ENCODE data around the gene LRRN3.

The LRRN3 gene

GRCh38 chr7:111098926-111099250, 8.0 kb downstream of the LRRN3 start:
- ATAC-seq (ENCODE audit: insufficient read depth, low read depth) (no peak), DNase-seq (no peak)
- no peaks in the 10 kb centered on the region for H3K9me3 ChIP-seq (ENCODE audit: insufficient read depth, low read length, severe bottlenecking)
- H3K9ac ChIP-seq (ENCODE audit: low read depth, low read length) = no peak overlapping the region
- no peak overlapping the region for H3K4me2 ChIP-seq (ENCODE audit: insufficient read depth, low read length)
- no peaks in the 10 kb centered on the region for H3K27me3 ChIP-seq (ENCODE audit: insufficient read depth, low read length, poor library complexity)
- TF ChIP-seq EZH2 (IDR thresholded peaks at IDR 0.05; ENCODE audit: borderline replicate concordance, low read depth, low read length, severe bottlenecking) = no peak
- TF ChIP-seq, protein P1, sequence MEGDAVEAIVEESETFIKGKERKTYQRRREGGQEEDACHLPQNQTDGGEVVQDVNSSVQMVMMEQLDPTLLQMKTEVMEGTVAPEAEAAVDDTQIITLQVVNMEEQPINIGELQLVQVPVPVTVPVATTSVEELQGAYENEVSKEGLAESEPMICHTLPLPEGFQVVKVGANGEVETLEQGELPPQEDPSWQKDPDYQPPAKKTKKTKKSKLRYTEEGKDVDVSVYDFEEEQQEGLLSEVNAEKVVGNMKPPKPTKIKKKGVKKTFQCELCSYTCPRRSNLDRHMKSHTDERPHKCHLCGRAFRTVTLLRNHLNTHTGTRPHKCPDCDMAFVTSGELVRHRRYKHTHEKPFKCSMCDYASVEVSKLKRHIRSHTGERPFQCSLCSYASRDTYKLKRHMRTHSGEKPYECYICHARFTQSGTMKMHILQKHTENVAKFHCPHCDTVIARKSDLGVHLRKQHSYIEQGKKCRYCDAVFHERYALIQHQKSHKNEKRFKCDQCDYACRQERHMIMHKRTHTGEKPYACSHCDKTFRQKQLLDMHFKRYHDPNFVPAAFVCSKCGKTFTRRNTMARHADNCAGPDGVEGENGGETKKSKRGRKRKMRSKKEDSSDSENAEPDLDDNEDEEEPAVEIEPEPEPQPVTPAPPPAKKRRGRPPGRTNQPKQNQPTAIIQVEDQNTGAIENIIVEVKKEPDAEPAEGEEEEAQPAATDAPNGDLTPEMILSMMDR (IDR thresholded peaks at IDR 0.05; ENCODE audit: borderline replicate concordance, extremely low read depth, low read length, poor library complexity, severe bottlenecking) = no peak
- H3K4me3 ChIP-seq (ENCODE audit: low read depth in 1 of 2, low read length in 2 of 2) = no peak overlapping the region
- no peaks in the 10 kb centered on the region for H3K36me3 ChIP-seq (ENCODE audit: insufficient read depth, low read length)
- H3K4me1 ChIP-seq (ENCODE audit: insufficient read depth, low read length) = no peaks in the 10 kb centered on the region
- no peaks in the 10 kb centered on the region for H4K20me1 ChIP-seq (ENCODE audit: insufficient read depth, low read length)
- H3K27ac ChIP-seq (ENCODE audit: low read length) = no peak overlapping the region
- no peak overlapping the region for H2AFZ ChIP-seq (ENCODE audit: low read depth, low read length)
- no peaks in the 10 kb centered on the region for H3K79me2 ChIP-seq (ENCODE audit: insufficient read depth, low read length)

- ATAC-seq (ENCODE audit: insufficient read depth, low read depth) = no peak
- Histone ChIP-seq H3K9me3 (ENCODE audit: insufficient read depth, low read length, severe bottlenecking) (no peaks in the 10 kb centered on the region), H3K9ac (ENCODE audit: low read depth, low read length) (no peak overlapping the region), H3K4me2 (ENCODE audit: insufficient read depth, low read length) (no peak overlapping the region), H2AFZ (ENCODE audit: low read depth, low read length) (no peak overlapping the region), H3K79me2 (ENCODE audit: insufficient read depth, low read length) (no peaks in the 10 kb centered on the region), H3K36me3 (ENCODE audit: insufficient read depth, low read length) (no peaks in the 10 kb centered on the region), H4K20me1 (ENCODE audit: insufficient read depth, low read length) (no peaks in the 10 kb centered on the region), H3K27me3 (ENCODE audit: insufficient read depth, low read length, poor library complexity) (no peaks in the 10 kb centered on the region), H3K4me3 (ENCODE audit: low read depth in 1 of 2, low read length in 2 of 2) (no peak overlapping the region), H3K4me1 (ENCODE audit: insufficient read depth, low read length) (no peaks in the 10 kb centered on the region), H3K27ac (ENCODE audit: low read length) (no peak overlapping the region)
- no peak for DNase-seq
- TF ChIP-seq, protein P1 (IDR thresholded peaks at IDR 0.05; ENCODE audit: borderline replicate concordance, extremely low read depth, low read length, poor library complexity, severe bottlenecking) = no peak
- TF ChIP-seq EZH2 (IDR thresholded peaks at IDR 0.05; ENCODE audit: borderline replicate concordance, low read depth, low read length, severe bottlenecking) = no peak
These were observed 11.1 kb downstream of the LRRN3 start for GRCh38 chr7:111101856-111102646.

- Histone ChIP-seq H3K9ac (ENCODE audit: low read depth, low read length) (no peak overlapping the region), H3K27ac (ENCODE audit: low read length) (no peak overlapping the region), H4K20me1 (ENCODE audit: insufficient read depth, low read length) (no peaks in the 10 kb centered on the region), H3K36me3 (ENCODE audit: insufficient read depth, low read length) (no peaks in the 10 kb centered on the region), H3K27me3 (ENCODE audit: insufficient read depth, low read length, poor library complexity) (no peaks in the 10 kb centered on the region), H3K4me2 (ENCODE audit: insufficient read depth, low read length) (no peak overlapping the region), H3K4me3 (ENCODE audit: low read depth in 1 of 2, low read length in 2 of 2) (no peak overlapping the region), H3K79me2 (ENCODE audit: insufficient read depth, low read length) (no peaks in the 10 kb centered on the region), H2AFZ (ENCODE audit: low read depth, low read length) (no peak overlapping the region), H3K4me1 (ENCODE audit: insufficient read depth, low read length) (peaks cover 6% of the 10 kb centered on the region; the same call in 1 of the 2 replicates), H3K9me3 (ENCODE audit: insufficient read depth, low read length, severe bottlenecking) (no peaks in the 10 kb centered on the region)
- ATAC-seq (ENCODE audit: insufficient read depth, low read depth) (no peak), DNase-seq (no peak)
- no peak for TF ChIP-seq EZH2 (IDR thresholded peaks at IDR 0.05; ENCODE audit: borderline replicate concordance, low read depth, low read length, severe bottlenecking)
- TF ChIP-seq, protein P1 (IDR thresholded peaks at IDR 0.05; ENCODE audit: borderline replicate concordance, extremely low read depth, low read length, poor library complexity, severe bottlenecking) = no peak
These were observed 12.2 kb downstream of the LRRN3 start for GRCh38 chr7:111103136-111103535.
